ENCODE results near the gene NEMP1.
"Not testable (repeated sequence)": the region's sequence is repeated elsewhere in the genome, so short reads cannot be mapped to it uniquely, and the experiment has no call there.

The NEMP1 gene

DNA sequence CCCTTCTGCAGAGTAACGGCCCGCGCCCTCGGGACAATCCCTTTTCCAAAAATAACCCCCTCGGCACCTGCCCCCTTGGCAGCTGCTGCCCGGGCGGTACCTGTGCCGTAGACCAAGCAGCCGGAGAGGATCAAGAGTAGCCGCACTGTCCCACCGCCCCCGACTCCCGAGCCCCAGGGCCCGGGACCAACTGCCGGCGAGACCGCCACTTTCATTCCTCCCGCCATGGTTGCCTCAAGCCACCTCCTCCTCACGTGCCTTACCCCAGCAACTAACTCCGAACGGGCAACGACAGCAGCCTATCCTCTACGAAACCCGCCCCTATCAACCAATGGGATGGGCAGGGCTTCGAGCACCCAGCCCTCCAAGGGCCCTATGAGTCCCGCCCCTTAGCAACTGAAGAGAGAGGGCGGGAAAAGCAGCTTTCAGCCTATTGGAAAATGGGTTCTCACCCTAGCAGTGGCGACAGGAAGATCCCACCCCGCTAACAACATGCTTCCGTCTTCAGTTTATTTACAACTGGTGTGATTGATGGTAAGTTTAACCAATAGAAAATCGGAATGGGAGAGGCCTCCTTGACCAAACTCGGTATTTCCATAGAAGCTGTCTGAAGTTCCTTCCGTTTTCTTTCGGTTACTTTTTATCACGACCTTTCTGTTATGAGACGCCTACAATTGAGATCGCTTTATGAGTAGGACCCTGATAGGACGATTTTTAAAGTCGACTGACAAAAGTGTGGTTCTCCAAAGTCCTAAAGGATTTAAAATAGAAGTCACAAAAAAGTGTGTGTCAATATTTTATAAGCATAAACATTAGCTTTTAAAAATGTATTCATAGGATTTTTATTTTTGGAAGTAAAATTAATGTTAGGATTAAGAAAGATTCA, at the start of gene NEMP1:
Gene NEMP1, minus strand, starts transcription at position 273 of the 886 bp plus-strand sequence. Its CDS starts 46 bp downstream, at position 227.
- peak; percentile 94 to 95 for DNase-seq (ENCODE audit: low read depth in 2 of 2)

- DNase-seq (ENCODE audit: low read depth in 2 of 2), result peak; percentile 49 to 51
Observed at GRCh38 chr12:57127726-57128518, 49.3 kb upstream of the NEMP1 start, which contains the start of gene LRP1. LRP1 (plus strand) TSS chr12:57128483; CDS start chr12:57128965, 482 bp downstream.

- peak in 1 of 2 donors; percentile 48 for DNase-seq (ENCODE audit: low read depth in 2 of 2)
Observed at GRCh38 chr12:57127101-57127725, 48.6 kb upstream of the NEMP1 start.

- DNase-seq (ENCODE audit: low read depth in 2 of 2), result no peak
Observed at GRCh38 chr12:57126561-57126960, 48.0 kb upstream of the NEMP1 start.

GRCh38 chr12:57126061-57126460, 47.5 kb upstream of the NEMP1 start:
- no peak for DNase-seq (ENCODE audit: low read depth in 2 of 2)

DNA sequence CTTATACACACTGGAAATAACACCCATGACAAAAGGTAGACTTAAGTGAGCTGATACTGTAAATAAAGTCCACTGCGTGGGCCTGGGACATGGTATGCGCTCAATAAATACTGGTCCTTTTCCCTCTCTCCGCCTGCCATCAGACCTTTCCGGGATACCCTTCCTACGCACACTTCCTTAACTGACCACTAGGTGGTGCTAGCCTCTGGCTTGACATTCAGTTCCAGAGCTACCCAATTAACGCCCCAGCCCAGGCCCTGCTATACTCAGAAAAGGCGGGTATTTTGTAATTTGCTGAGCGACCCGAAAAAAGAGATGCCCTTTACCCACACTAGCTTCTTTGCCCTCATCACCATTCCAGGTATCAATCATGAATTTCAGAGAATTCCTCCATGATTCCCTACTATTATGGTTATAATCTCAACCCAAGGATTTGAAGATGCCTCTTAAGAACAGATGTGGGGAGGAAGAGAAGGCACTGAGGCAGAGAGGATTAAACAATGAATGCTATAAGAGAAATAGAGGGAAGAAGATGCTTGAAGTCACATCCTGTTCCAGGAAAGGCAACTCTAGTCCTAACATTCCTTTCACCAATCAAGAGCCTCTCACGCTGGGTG, 45.8 kb upstream of the NEMP1 start:
- DNase-seq (ENCODE audit: low read depth in 2 of 2), result peak; percentile 46 to 53

GRCh38 chr12:57123813-57124212, 45.2 kb upstream of the NEMP1 start:
- no peak for DNase-seq (ENCODE audit: low read depth in 2 of 2)

DNA sequence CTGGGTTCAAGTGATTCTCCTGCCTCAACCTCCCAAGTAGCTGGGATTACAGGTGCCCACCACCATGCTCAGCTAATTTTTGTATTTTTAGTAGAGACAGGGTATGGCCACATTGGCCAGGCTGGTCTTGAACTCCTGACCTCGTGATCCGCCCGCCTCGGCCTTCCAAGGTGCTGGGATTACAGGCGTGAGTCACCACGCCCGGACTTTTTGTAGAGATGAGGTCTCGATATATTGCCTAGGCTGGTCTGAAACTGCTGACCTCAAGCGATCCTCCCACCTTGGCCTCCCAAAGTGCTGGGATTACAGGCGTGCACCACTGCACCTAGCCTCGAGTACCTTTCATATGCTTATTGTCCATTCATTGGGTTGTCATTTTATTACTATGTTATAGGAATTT, 42.1 kb upstream of the NEMP1 start:
- DNase-seq (ENCODE audit: low read depth in 2 of 2), result not testable (repeated sequence)

- DNase-seq (ENCODE audit: low read depth in 2 of 2), result no peak
Observed at GRCh38 chr12:57119294-57120085, 40.9 kb upstream of the NEMP1 start.

DNA sequence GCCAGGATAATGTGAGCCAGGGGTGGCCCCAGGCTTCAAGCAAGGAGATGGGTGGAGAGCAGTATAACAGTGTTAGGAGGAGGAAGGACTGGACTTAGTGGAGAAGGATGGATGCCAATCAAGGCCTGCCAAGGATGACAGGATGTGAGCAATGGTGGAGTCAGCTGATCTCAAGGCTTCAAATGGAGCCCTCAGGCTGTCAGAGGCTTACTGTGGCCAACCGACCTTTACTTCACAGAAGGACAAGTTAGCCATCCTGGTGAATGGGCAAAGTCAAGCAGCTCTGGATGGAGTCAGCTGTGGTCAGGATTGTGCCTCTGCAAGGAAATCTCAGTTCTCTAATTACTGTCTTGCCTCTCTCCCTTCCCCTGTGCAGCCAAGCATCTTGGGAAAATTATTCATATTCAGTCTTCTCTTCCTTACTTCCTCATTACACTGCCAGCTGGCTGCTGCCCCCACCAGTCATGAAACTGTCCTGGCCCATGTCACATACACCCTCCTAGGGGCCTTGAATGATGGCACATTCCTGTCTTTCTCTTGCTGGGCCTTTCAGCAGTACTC, 40.2 kb upstream of the NEMP1 start:
- DNase-seq (ENCODE audit: low read depth in 2 of 2), result no peak

DNA sequence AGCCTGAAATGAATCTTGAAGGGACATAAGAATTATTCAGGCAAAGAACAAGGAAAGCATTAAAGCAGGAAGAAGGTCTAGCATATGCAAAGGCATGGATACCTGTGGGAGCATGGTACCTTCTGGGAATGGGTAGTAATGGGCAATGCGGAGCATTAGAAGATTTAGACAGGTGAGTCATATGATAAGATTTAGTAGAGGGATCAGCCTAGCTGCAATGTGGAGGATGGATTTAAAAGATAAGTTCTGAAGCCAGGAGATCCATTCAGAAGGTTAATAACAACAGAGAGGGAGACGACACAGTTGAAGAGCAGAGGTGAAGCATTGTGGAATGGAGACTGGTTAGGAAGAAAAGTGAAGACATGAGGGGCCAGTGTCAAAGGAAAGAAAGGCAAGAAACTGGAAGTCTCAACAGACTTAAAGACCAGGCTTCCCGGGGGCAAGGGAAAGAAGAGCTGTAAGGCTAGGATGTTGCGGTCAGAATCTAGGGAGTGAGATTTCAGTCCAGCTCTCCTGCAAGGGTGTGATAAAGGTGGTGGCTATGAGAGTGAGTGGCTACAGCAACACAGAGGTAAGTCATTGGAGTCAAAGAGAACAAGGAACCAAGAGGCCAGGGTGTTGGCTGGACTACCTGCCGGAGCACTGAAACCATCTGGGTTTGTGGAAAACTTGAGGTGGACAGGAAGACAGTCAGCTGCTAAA, 38.1 kb upstream of the NEMP1 start:
- DNase-seq (ENCODE audit: low read depth in 2 of 2), result no peak

DNA sequence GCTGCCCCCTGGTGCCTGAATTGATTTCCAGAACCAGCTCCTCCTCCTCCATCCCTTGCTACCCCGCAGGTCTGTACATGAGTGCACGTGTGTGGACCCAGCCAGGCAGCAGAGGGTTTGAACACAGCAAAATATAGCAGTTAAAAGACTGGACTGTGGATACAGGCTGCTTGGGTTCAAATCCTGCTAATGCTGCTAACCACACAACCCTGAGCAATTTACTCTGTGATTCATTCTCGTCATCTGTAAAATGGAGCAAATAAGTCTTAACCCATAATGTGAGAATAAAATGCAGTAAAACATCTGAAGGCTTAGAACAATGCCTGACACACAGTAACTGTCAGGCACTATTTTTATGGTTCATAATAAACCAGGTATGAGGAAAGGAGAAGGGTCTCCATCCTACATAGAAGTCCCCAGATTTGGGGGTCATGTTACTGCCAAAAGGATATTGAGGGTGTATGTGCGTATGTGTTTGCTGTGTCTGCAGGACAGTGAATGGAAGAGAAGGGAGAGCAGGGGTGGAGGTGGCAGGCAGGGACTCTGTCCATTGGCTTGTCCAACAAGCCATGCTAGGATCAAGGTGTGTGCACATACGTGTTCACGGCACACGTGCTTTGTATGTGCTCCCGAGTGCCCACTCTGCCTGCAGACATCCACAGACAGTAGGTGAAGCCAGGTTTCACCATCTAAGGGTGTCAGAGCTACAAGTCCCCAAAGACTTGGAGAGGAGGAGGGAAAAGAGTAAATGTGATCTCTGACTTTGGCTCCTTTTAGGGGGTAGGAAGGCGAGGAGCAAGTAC, 34.1 kb upstream of the NEMP1 start:
- DNase-seq (ENCODE audit: low read depth in 2 of 2), result no peak

- peak; percentile 69 to 74 for DNase-seq (ENCODE audit: low read depth in 2 of 2)
Observed at GRCh38 chr12:57111031-57111734, 32.6 kb upstream of the NEMP1 start, which contains the start of gene STAT6. STAT6 (minus strand) TSS chr12:57111362; CDS start chr12:57108278, 3,084 bp downstream.

DNA sequence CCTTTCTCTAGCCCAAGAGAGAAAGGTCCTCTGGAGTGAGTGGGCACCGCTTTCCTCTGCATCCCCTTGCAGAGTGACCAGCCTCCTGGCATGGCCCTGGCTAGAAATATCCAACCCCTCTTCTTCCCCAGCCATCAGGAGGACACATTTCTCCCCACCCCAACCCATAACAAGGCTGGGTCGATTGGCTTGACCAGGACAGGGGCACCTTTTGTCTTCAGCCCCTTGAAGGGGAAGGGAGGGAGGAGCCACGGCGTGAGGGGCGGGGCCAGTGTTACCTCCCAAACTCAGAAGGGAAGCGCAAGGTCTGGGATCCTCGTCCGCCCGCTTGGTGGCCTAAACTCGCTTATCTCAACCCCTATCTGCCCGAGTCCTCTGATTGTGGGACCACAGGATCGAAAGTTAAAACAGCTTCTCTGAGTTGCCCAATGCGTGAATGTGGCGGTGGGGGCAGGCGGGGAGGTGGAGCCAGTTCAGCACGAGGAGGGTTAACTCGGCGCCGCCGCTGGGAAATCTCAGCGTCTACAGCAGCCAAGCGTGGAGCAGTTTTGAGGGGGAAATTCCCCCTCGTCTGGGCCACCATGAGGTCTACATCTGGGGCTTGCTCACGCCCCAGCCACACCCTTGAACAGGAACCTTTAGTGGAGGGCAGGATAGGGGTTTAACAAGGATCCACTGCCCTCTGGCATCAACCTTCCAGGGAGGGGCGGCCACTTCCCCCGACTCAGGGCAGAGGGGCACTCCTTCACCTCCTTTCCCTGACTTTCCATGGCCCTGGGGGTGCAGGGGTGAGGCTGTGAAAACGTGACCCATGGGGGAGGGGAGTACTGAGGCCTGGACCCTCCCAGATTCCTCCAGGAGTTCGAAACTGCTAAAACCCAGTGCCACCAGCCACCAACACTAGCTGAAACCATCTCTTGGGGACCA, 31.8 kb upstream of the NEMP1 start:
- DNase-seq (ENCODE audit: low read depth in 2 of 2), result peak; percentile 78

DNA sequence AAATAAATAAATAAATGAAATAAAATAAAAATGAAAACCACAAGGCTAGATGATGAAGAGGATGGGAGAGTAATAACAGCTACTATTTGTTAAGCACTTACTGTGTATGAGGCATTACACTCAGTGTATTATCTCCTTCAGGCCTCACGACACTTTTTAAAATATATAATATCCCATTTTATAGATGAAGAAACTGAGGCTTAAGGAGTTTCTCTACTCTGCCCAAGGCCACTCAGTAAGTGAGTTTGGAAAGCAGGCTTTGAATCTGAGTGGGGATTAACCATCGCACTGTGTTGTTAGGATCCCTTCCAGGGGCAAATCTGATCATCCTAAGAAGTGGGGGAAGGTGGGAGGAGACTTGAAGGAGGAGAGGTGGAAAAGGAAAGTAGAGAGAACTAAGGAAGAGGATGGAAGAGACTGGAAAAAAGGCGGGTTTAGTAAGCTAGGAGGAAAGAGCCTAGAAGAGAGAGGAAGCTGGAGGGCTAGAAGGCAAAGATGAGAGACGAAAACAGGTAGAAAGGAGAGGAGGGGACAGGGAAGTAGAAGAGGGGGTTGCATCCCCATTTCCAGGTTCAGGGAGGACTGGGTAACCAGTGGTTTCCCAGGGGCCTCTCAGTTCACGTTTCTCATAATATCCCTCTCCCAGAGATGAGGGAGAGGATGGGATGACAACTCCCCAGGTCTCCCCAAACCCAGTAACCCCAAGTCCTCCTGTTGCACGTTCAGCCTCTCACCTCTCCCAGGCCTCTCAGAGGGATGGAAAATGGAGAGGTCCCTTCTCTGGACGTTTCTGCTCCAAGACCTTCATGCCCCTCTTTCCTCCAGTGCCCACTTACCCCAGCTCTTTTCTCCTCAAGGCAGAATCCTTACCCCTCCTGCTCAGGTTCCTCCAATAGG, 30.9 kb upstream of the NEMP1 start:
- DNase-seq (ENCODE audit: low read depth in 2 of 2), result no peak

Measured in stimulated activated CD8-positive, alpha-beta memory T cell treated with anti-CD3 and anti-CD28 coated beads, Interleukin-15, amount 100 ng/mL, for 48 hours (primary cell).